Measurements from ENCODE around the gene CRYBB3.
"Not testable (repeated sequence)": the region's sequence is repeated elsewhere in the genome, so short reads cannot be mapped to it uniquely, and the experiment has no call there.

The CRYBB3 gene

DNA sequence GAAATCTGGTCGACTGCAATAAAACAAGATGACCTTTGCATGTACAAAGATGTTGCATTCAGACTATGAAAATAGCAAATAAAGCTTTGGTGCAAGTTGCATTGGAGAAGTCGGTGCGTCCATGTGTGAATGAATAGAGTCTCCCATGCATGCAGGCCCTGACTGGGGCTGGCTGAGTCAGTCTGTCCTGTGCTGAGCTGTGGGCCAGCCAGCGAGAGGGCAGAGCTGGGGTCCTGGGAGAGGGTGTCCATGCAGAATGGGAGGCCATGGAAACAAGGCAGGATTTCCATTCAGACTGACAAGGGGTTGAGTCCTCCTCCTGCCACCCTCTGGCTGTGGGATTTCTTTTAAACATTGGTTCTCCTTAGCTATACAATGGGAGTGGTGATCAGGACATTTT is 2.3 kb upstream of the CRYBB3 start:
- Histone ChIP-seq H3K23ac (ENCODE audit: low read length) (no peak overlapping the region), H4K8ac (ENCODE audit: low read depth, low read length) (no peak overlapping the region), H3K36me3 (ENCODE audit: control insufficient read depth, insufficient read depth, low read length) (no peaks in the 10 kb centered on the region), H3K4me3 (ENCODE audit: low read length) (no peak overlapping the region), H2BK120ac (ENCODE audit: low read depth, low read length) (no peak overlapping the region), H3K4me2 (ENCODE audit: low read length) (no peak overlapping the region), H2AK5ac (ENCODE audit: low read length) (no peak overlapping the region), H3K79me1 (ENCODE audit: low read length) (no peaks in the 10 kb centered on the region), H3K4ac (ENCODE audit: low read depth, low read length) (no peak overlapping the region), H4K5ac (ENCODE audit: low read length) (no peak overlapping the region), H3K56ac (ENCODE audit: low read length) (no peak overlapping the region), H2BK5ac (ENCODE audit: low read length) (no peak overlapping the region), H3K9ac (ENCODE audit: low read length) (no peak overlapping the region), H3K27me3 (ENCODE audit: insufficient read depth, low read length, poor library complexity) (no peaks in the 10 kb centered on the region), H3K79me2 (ENCODE audit: control insufficient read depth, insufficient read depth, low read length) (no peaks in the 10 kb centered on the region), H3K27ac (ENCODE audit: low read depth, low read length) (no peak overlapping the region), H3K4me1 (ENCODE audit: control insufficient read depth, low read depth, low read length) (no peaks in the 10 kb centered on the region), H2BK15ac (replicated peaks; ENCODE audit: low read depth) (no peak overlapping the region), H3K18ac (ENCODE audit: low read length) (no peak overlapping the region)
- WGBS (ENCODE audit: extremely low coverage, insufficient coverage, low lambda C conversion rate) = no CpG with 5 or more reads among the region's 4 CpGs
- no peak for DNase-seq

DNA sequence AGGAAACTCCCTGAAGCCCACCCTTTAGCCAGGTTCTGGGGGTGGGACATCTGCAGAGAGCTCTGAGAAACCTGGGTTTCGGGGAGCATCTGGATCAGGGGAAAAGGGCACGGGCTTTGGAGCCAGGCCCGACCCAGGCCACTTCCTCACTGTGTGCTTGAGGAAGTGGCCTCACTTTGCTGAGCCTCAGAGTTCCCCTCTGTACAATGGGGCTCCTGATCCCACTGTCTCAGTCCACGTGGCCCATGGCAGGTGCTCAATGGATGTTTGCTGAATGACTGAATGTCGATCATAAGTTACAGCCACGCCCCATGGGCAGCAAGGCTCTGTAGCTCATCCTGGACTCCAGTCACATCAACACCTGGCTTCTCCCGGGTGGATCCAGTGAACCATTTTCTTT is 1.3 kb downstream of the CRYBB3 start:
- Histone ChIP-seq H3K79me1 (ENCODE audit: low read length) (no peaks in the 10 kb centered on the region), H3K27me3 (ENCODE audit: insufficient read depth, low read length, poor library complexity) (no peaks in the 10 kb centered on the region), H3K4me1 (ENCODE audit: control insufficient read depth, low read depth, low read length) (no peaks in the 10 kb centered on the region), H3K4me2 (ENCODE audit: low read length) (no peak overlapping the region), H3K36me3 (ENCODE audit: control insufficient read depth, insufficient read depth, low read length) (no peaks in the 10 kb centered on the region), H3K56ac (ENCODE audit: low read length) (no peak overlapping the region), H3K4ac (ENCODE audit: low read depth, low read length) (no peak overlapping the region), H3K27ac (ENCODE audit: low read depth, low read length) (no peak overlapping the region), H3K4me3 (ENCODE audit: low read length) (no peak overlapping the region), H4K8ac (ENCODE audit: low read depth, low read length) (no peak overlapping the region), H2AK5ac (ENCODE audit: low read length) (no peak overlapping the region), H3K18ac (ENCODE audit: low read length) (no peak overlapping the region), H2BK5ac (ENCODE audit: low read length) (no peak overlapping the region), H4K5ac (ENCODE audit: low read length) (no peak overlapping the region), H2BK15ac (replicated peaks; ENCODE audit: low read depth) (no peak overlapping the region), H3K79me2 (ENCODE audit: control insufficient read depth, insufficient read depth, low read length) (no peaks in the 10 kb centered on the region), H3K23ac (ENCODE audit: low read length) (no peak overlapping the region), H3K9ac (ENCODE audit: low read length) (no peak overlapping the region), H2BK120ac (ENCODE audit: low read depth, low read length) (no peak overlapping the region)
- no peak for DNase-seq
- no CpG with 5 or more reads among the region's 7 CpGs for WGBS (ENCODE audit: extremely low coverage, insufficient coverage, low lambda C conversion rate)

DNA sequence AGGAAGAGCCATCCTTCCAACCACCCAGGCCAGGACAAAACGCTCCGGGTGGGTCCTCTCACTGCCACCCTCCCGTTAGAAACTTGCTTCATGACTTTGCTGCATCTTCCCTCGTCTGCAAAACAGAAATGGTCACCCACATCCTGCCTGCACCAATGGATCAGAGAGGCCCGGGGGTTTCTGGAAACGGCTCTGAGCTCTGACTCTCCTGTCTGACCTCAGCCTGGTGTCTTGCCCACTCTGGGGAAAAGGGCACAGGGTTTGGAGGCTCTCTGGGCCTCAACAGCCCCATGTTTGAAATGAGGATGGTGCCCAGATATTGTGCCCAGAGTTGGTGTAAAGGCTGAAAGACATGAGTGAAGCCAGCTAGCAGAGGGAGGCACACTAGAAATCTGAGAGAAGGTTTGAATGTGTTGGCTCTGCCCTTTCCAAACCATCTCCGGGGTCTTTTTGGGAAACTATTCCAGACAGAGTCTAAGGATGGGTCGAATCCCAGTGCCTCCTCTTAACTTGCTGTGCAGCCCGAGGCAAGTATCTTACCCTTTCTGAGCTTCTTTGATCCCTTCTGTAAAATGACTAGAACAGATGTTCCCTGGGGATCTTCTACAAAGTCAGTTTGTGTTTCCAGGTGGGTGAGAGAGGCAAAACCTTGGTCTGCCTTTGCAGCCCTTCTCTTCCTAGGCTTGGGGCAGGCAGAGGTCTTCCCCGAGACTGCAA is 2.1 kb downstream of the CRYBB3 start:
- Histone ChIP-seq H3K18ac (ENCODE audit: low read length) (no peak overlapping the region), H3K23ac (ENCODE audit: low read length) (no peak overlapping the region), H4K5ac (ENCODE audit: low read length) (no peak overlapping the region), H3K4me1 (ENCODE audit: control insufficient read depth, low read depth, low read length) (no peaks in the 10 kb centered on the region), H3K79me1 (ENCODE audit: low read length) (no peaks in the 10 kb centered on the region), H3K27me3 (ENCODE audit: insufficient read depth, low read length, poor library complexity) (no peaks in the 10 kb centered on the region), H3K79me2 (ENCODE audit: control insufficient read depth, insufficient read depth, low read length) (no peaks in the 10 kb centered on the region), H2AK5ac (ENCODE audit: low read length) (no peak overlapping the region), H3K27ac (ENCODE audit: low read depth, low read length) (no peak overlapping the region), H3K56ac (ENCODE audit: low read length) (no peak overlapping the region), H2BK15ac (replicated peaks; ENCODE audit: low read depth) (no peak overlapping the region), H4K8ac (ENCODE audit: low read depth, low read length) (no peak overlapping the region), H3K4ac (ENCODE audit: low read depth, low read length) (no peak overlapping the region), H2BK5ac (ENCODE audit: low read length) (no peak overlapping the region), H2BK120ac (ENCODE audit: low read depth, low read length) (no peak overlapping the region), H3K4me2 (ENCODE audit: low read length) (no peak overlapping the region), H3K36me3 (ENCODE audit: control insufficient read depth, insufficient read depth, low read length) (no peaks in the 10 kb centered on the region), H3K9ac (ENCODE audit: low read length) (no peak overlapping the region), H3K4me3 (ENCODE audit: low read length) (no peak overlapping the region)
- no CpG with 5 or more reads among the region's 10 CpGs for WGBS (ENCODE audit: extremely low coverage, insufficient coverage, low lambda C conversion rate)
- no peak for DNase-seq

DNA sequence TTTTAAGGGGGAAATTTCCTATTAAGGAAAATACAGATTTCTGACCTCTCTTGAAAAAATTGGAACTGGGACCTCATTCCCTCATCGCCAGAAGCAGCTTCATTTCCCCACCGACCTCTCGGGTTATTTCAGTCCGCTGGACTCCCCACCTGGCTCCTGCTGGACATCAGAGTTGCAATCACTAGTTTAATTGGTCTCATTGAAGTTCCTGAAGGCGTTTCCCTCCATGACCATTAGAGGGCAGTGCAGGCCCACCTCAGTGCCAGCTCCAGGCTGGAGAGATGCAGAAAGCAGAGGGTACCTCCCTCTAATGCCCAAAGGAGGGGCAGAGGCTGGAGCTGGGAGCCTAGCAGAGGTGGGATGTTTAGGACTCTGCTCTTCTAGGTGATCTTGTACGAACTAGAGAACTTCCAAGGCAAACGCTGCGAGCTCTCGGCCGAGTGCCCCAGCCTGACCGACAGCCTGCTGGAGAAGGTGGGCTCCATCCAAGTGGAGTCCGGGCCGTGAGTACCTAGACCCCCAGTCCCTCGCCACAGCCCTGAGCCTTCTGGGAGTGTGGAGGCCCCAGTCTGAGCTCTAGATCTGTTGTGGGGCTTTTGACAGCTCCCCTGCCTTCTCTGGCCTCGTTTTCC is 2.7 kb downstream of the CRYBB3 start:
- H3K18ac ChIP-seq (ENCODE audit: low read length) = no peak overlapping the region
- H2BK15ac ChIP-seq (replicated peaks; ENCODE audit: low read depth) = no peak overlapping the region
- H3K79me2 ChIP-seq (ENCODE audit: control insufficient read depth, insufficient read depth, low read length) = no peaks in the 10 kb centered on the region
- DNase-seq = peak; percentile 78
- H2BK5ac ChIP-seq (ENCODE audit: low read length) = no peak overlapping the region
- H3K9ac ChIP-seq (ENCODE audit: low read length) = no peak overlapping the region
- H3K4me1 ChIP-seq (ENCODE audit: control insufficient read depth, low read depth, low read length) = no peaks in the 10 kb centered on the region
- no peaks in the 10 kb centered on the region for H3K27me3 ChIP-seq (ENCODE audit: insufficient read depth, low read length, poor library complexity)
- H4K5ac ChIP-seq (ENCODE audit: low read length) = no peak overlapping the region
- H3K79me1 ChIP-seq (ENCODE audit: low read length) = no peaks in the 10 kb centered on the region
- no peak overlapping the region for H3K4me2 ChIP-seq (ENCODE audit: low read length)
- H4K8ac ChIP-seq (ENCODE audit: low read depth, low read length) = no peak overlapping the region
- no peak overlapping the region for H3K4me3 ChIP-seq (ENCODE audit: low read length)
- no peak overlapping the region for H3K27ac ChIP-seq (ENCODE audit: low read depth, low read length)
- H3K36me3 ChIP-seq (ENCODE audit: control insufficient read depth, insufficient read depth, low read length) = no peaks in the 10 kb centered on the region
- no peak overlapping the region for H3K4ac ChIP-seq (ENCODE audit: low read depth, low read length)
- H2AK5ac ChIP-seq (ENCODE audit: low read length) = no peak overlapping the region
- H2BK120ac ChIP-seq (ENCODE audit: low read depth, low read length) = no peak overlapping the region
- H3K56ac ChIP-seq (ENCODE audit: low read length) = no peak overlapping the region
- no CpG with 5 or more reads among the region's 15 CpGs for WGBS (ENCODE audit: extremely low coverage, insufficient coverage, low lambda C conversion rate)
- no peak overlapping the region for H3K23ac ChIP-seq (ENCODE audit: low read length)

- no peaks in the 10 kb centered on the region for H3K79me1 ChIP-seq (ENCODE audit: low read length)
- no peak for DNase-seq
- no peaks in the 10 kb centered on the region for H3K79me2 ChIP-seq (ENCODE audit: control insufficient read depth, insufficient read depth, low read length)
- no peak overlapping the region for H3K4me2 ChIP-seq (ENCODE audit: low read length)
- no peak overlapping the region for H4K8ac ChIP-seq (ENCODE audit: low read depth, low read length)
- no peaks in the 10 kb centered on the region for H3K27me3 ChIP-seq (ENCODE audit: insufficient read depth, low read length, poor library complexity)
- no peak overlapping the region for H3K18ac ChIP-seq (ENCODE audit: low read length)
- H3K4ac ChIP-seq (ENCODE audit: low read depth, low read length) = no peak overlapping the region
- WGBS (ENCODE audit: extremely low coverage, insufficient coverage, low lambda C conversion rate) = no CpG with 5 or more reads among the region's 4 CpGs
- no peak overlapping the region for H3K27ac ChIP-seq (ENCODE audit: low read depth, low read length)
- no peak overlapping the region for H2BK15ac ChIP-seq (replicated peaks; ENCODE audit: low read depth)
- H2BK5ac ChIP-seq (ENCODE audit: low read length) = no peak overlapping the region
- H4K5ac ChIP-seq (ENCODE audit: low read length) = no peak overlapping the region
- H3K23ac ChIP-seq (ENCODE audit: low read length) = no peak overlapping the region
- no peak overlapping the region for H2BK120ac ChIP-seq (ENCODE audit: low read depth, low read length)
- H3K4me1 ChIP-seq (ENCODE audit: control insufficient read depth, low read depth, low read length) = no peaks in the 10 kb centered on the region
- H2AK5ac ChIP-seq (ENCODE audit: low read length) = no peak overlapping the region
- no peak overlapping the region for H3K56ac ChIP-seq (ENCODE audit: low read length)
- H3K9ac ChIP-seq (ENCODE audit: low read length) = no peak overlapping the region
- no peak overlapping the region for H3K4me3 ChIP-seq (ENCODE audit: low read length)
- no peaks in the 10 kb centered on the region for H3K36me3 ChIP-seq (ENCODE audit: control insufficient read depth, insufficient read depth, low read length)
Measured at GRCh38 chr22:25203082-25203481, 3.4 kb downstream of the CRYBB3 start.

DNA sequence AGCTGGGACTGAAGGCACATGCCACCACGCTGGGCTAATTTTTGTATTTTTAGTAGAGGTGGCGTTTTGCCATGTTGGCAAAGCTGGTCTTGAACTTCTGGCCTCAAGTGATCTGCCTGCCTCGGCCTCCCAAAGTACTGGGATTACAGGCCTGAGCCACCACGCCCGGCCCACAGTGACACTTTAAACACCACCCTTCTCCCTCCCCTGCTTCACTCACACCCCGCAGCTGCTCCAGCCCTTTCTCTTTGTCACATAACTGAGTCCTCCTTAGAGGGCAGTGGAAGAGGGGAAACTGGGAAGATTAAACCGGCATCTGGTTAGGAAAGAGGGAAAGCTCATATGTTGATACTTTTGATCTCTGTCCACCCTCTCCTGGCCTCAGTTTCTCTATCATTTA is 4.9 kb downstream of the CRYBB3 start:
- H2BK120ac ChIP-seq (ENCODE audit: low read depth, low read length); H3K4me1 ChIP-seq (ENCODE audit: control insufficient read depth, low read depth, low read length); H3K23ac ChIP-seq (ENCODE audit: low read length); H3K79me2 ChIP-seq (ENCODE audit: control insufficient read depth, insufficient read depth, low read length); H3K4me3 ChIP-seq (ENCODE audit: low read length); H3K18ac ChIP-seq (ENCODE audit: low read length); DNase-seq; H3K56ac ChIP-seq (ENCODE audit: low read length); H3K27me3 ChIP-seq (ENCODE audit: insufficient read depth, low read length, poor library complexity); H2BK15ac ChIP-seq (replicated peaks; ENCODE audit: low read depth); H2BK5ac ChIP-seq (ENCODE audit: low read length); H4K5ac ChIP-seq (ENCODE audit: low read length); H3K4me2 ChIP-seq (ENCODE audit: low read length); H3K79me1 ChIP-seq (ENCODE audit: low read length); H3K36me3 ChIP-seq (ENCODE audit: control insufficient read depth, insufficient read depth, low read length); H2AK5ac ChIP-seq (ENCODE audit: low read length); H3K9ac ChIP-seq (ENCODE audit: low read length); H4K8ac ChIP-seq (ENCODE audit: low read depth, low read length); H3K4ac ChIP-seq (ENCODE audit: low read depth, low read length); H3K27ac ChIP-seq (ENCODE audit: low read depth, low read length): not testable (repeated sequence)
- WGBS (ENCODE audit: extremely low coverage, insufficient coverage, low lambda C conversion rate) = no CpG with 5 or more reads among the region's 7 CpGs
